NB4 (cell line): ENCODE measurements around the gene CIDEB.
"Not testable (repeated sequence)": the region's sequence is repeated elsewhere in the genome, so short reads cannot be mapped to it uniquely, and the experiment has no call there.

Experiments
- DNase-seq: peaks from one replicate; pipeline ENCODE4 v3.0.0; 2010; ENCODE audit warnings: low read depth
- H3K4me3 ChIP-seq: one replicate; pipeline ENCODE4 v1.5.1; 2011; ENCODE audit warnings: mild to moderate bottlenecking, low read depth, low read length, moderate library complexity
- CTCF ChIP-seq: IDR thresholded peaks from one replicate; pipeline ENCODE4 v1.5.1; 2012; ENCODE audit warnings: low read depth, low read length
- MAX ChIP-seq: IDR thresholded peaks from 2 replicates; pipeline ENCODE4 v1.6.1; 2011; ENCODE audit warnings: low read depth, low read length
- MYC ChIP-seq: IDR thresholded peaks from 2 replicates; pipeline ENCODE4 v1.6.1; 2011; ENCODE audit warnings: low read depth, low read length
- POLR2A ChIP-seq: IDR thresholded peaks from 2 replicates; pipeline ENCODE4 v1.6.1; 2011; ENCODE audit warnings: mild to moderate bottlenecking; ENCODE audit not compliant: insufficient read length; ENCODE audit errors: extremely low read depth

The CIDEB gene

GRCh38 chr14:24332268-24332993 is 24.7 kb upstream of the CIDEB start:
- peak; percentile 89 for DNase-seq
- no peak overlapping the region for H3K4me3 ChIP-seq
- TF ChIP-seq POLR2A (no peak), MAX (peak; percentile 73), CTCF (peak; percentile 74), MYC (peak; percentile 56)

GRCh38 chr14:24331731-24332267 is 24.0 kb upstream of the CIDEB start:
- no peak overlapping the region for H3K4me3 ChIP-seq
- DNase-seq, result peak; percentile 51
- TF ChIP-seq MAX (no peak), CTCF (no peak), MYC (no peak), POLR2A (no peak)

GRCh38 chr14:24330973-24331674 is 23.3 kb upstream of the CIDEB start:
- TF ChIP-seq MYC (no peak), MAX (no peak), POLR2A (no peak), CTCF (no peak)
- DNase-seq, result no peak
- H3K4me3 ChIP-seq, result no peak overlapping the region

GRCh38 chr14:24329736-24330135 is 22.0 kb upstream of the CIDEB start:
- peak; percentile 53 for DNase-seq
- H3K4me3 ChIP-seq, result no peak overlapping the region
- TF ChIP-seq MYC (no peak), POLR2A (no peak), CTCF (no peak), MAX (0 out of 2 replicates have a peak, but pooled peaks have one; percentile 19)

GRCh38 chr14:24329073-24329663 is 21.4 kb upstream of the CIDEB start:
- DNase-seq, result peak; percentile 54
- TF ChIP-seq POLR2A, result no peak
- no peak overlapping the region for H3K4me3 ChIP-seq

GRCh38 chr14:24327914-24328313 is 20.1 kb upstream of the CIDEB start:
- DNase-seq, result peak; percentile 32
- not testable (repeated sequence) for H3K4me3 ChIP-seq
